Activated CD8-positive, alpha-beta memory T cell treated with anti-CD3 and anti-CD28 coated beads, Interleukin-2, amount 10 ng/mL, durations not matched to agents 7 days and 5 days (primary cell): ENCODE results near the gene SEMA4G. TPM values are rescaled to one million over a fixed set of nuclear protein-coding genes. Genes with fewer than 3 reads are reported as not detected.
"Not testable (repeated sequence)": the region's sequence is repeated elsewhere in the genome, so short reads cannot be mapped to it uniquely, and the experiment has no call there.

Experiments
- ATAC-seq: fragments of 150-1000 bp; cut with Tn5 transposase; one replicate; pipeline ENCODE4 v1.10.0; 2021; ENCODE audit warnings: moderate library complexity
- CTCF ChIA-PET: fragments of 350-600 bp; sonication (Branson Sonifier 250); formaldehyde crosslinking; loops from one replicate; lab custom pipeline; 2021; ENCODE audit warnings: antibody characterized with exemption; lab: Charles Lee
- DNase-seq: peaks from one replicate; pipeline ENCODE4 v3.0.0-alpha.2; 2020
- H3K27ac Mint-ChIP-seq: one replicate; pipeline ENCODE4 v1.8.0; 2021; ENCODE audit warnings: mild to moderate bottlenecking, mixed read lengths
- H3K27me3 Mint-ChIP-seq: one replicate; pipeline ENCODE4 v1.8.0; 2021; ENCODE audit warnings: mixed read lengths
- H3K36me3 Mint-ChIP-seq: one replicate; pipeline ENCODE4 v1.8.0; 2021; ENCODE audit warnings: mild to moderate bottlenecking, mixed read lengths
- H3K4me1 Mint-ChIP-seq: one replicate; pipeline ENCODE4 v1.8.0; 2021; ENCODE audit warnings: mixed read lengths
- H3K4me3 Mint-ChIP-seq: one replicate; pipeline ENCODE4 v1.8.0; 2021; ENCODE audit warnings: mild to moderate bottlenecking, moderate library complexity, mixed read lengths
- H3K9me3 Mint-ChIP-seq: one replicate; pipeline ENCODE4 v1.8.0; 2022; ENCODE audit warnings: low read depth, mixed read lengths
- total RNA-seq, 2 experiments: library from RNA; stranded (reverse); gene quantifications; one replicate each; pipeline ENCODE4 v1.2.3, GENCODE V29; 2021

SEMA4G gene
- total RNA-seq, 2 experiments from 2014 or later: 0.26 to 0.45 TPM

GRCh38 chr10:100975397-100975796 lies 6.1 kb downstream of the SEMA4G start:
- H3K27me3 Mint-ChIP-seq, DNase-seq, ATAC-seq, H3K4me3 Mint-ChIP-seq, H3K4me1 Mint-ChIP-seq, H3K27ac Mint-ChIP-seq, CTCF ChIA-PET, H3K36me3 Mint-ChIP-seq, H3K9me3 Mint-ChIP-seq: not testable (repeated sequence)

GRCh38 chr10:100976906-100977305 lies 7.6 kb downstream of the SEMA4G start:
- Mint-ChIP-seq H3K27me3 (no peaks in the 10 kb centered on the region), H3K4me3 (no peak overlapping the region), H3K36me3 (no peaks in the 10 kb centered on the region), H3K27ac (no peak overlapping the region), H3K4me1 (no peaks in the 10 kb centered on the region), H3K9me3 (no peaks in the 10 kb centered on the region)
- no peak for ATAC-seq
- DNase-seq: peak; percentile 23
- CTCF ChIA-PET: no interaction called here

GRCh38 chr10:100977436-100977835 lies 8.1 kb downstream of the SEMA4G start:
- CTCF ChIA-PET: no interaction called here
- no peak overlapping the region for H3K4me3 Mint-ChIP-seq
- DNase-seq: peak; percentile 16
- H3K36me3 Mint-ChIP-seq: no peaks in the 10 kb centered on the region
- ATAC-seq: no peak
- no peaks in the 10 kb centered on the region for H3K27me3 Mint-ChIP-seq
- no peaks in the 10 kb centered on the region for H3K9me3 Mint-ChIP-seq
- no peak overlapping the region for H3K27ac Mint-ChIP-seq
- no peaks in the 10 kb centered on the region for H3K4me1 Mint-ChIP-seq

- CTCF ChIA-PET: no interaction called here
- no peaks in the 10 kb centered on the region for H3K4me1 Mint-ChIP-seq
- DNase-seq (peak; percentile 34), ATAC-seq (no peak)
- H3K27me3 Mint-ChIP-seq: no peaks in the 10 kb centered on the region
- H3K9me3 Mint-ChIP-seq: no peaks in the 10 kb centered on the region
- H3K36me3 Mint-ChIP-seq: no peaks in the 10 kb centered on the region
- H3K27ac Mint-ChIP-seq: no peak overlapping the region
- H3K4me3 Mint-ChIP-seq: no peak overlapping the region
Measured at GRCh38 chr10:100978121-100978900, 9.0 kb downstream of the SEMA4G start.

- CTCF ChIA-PET: no interaction called here
- Mint-ChIP-seq H3K27me3 (no peaks in the 10 kb centered on the region), H3K36me3 (no peaks in the 10 kb centered on the region), H3K9me3 (no peaks in the 10 kb centered on the region), H3K4me3 (no peak overlapping the region), H3K4me1 (no peaks in the 10 kb centered on the region), H3K27ac (no peak overlapping the region)
- ATAC-seq: no peak
- DNase-seq: no peak
Measured at GRCh38 chr10:100978901-100979195, 9.5 kb downstream of the SEMA4G start.

- no peak overlapping the region for H3K27ac Mint-ChIP-seq
- no peak overlapping the region for H3K4me3 Mint-ChIP-seq
- CTCF ChIA-PET: no interaction called here
- no peaks in the 10 kb centered on the region for H3K9me3 Mint-ChIP-seq
- ATAC-seq (no peak), DNase-seq (no peak)
- no peaks in the 10 kb centered on the region for H3K4me1 Mint-ChIP-seq
- no peaks in the 10 kb centered on the region for H3K27me3 Mint-ChIP-seq
- H3K36me3 Mint-ChIP-seq: no peaks in the 10 kb centered on the region
Measured at GRCh38 chr10:100979791-100980272, 10.5 kb downstream of the SEMA4G start.

GRCh38 chr10:100980311-100980710 lies 11.0 kb downstream of the SEMA4G start:
- DNase-seq: peak; percentile 25
- H3K27ac Mint-ChIP-seq: no peak overlapping the region
- CTCF ChIA-PET: no interaction called here
- no peaks in the 10 kb centered on the region for H3K36me3 Mint-ChIP-seq
- ATAC-seq: no peak
- no peaks in the 10 kb centered on the region for H3K4me1 Mint-ChIP-seq
- no peaks in the 10 kb centered on the region for H3K27me3 Mint-ChIP-seq
- no peaks in the 10 kb centered on the region for H3K9me3 Mint-ChIP-seq
- no peak overlapping the region for H3K4me3 Mint-ChIP-seq

- Mint-ChIP-seq H3K27ac (no peak overlapping the region), H3K27me3 (no peaks in the 10 kb centered on the region), H3K4me1 (peaks cover 2% of the 10 kb centered on the region), H3K36me3 (no peaks in the 10 kb centered on the region), H3K4me3 (no peak overlapping the region), H3K9me3 (no peaks in the 10 kb centered on the region)
- CTCF ChIA-PET: interaction anchor here (1.0 to 1.1 kb wide), 2 partner anchors 17 to 33 kb away, joined by 5 to 6 read pairs; no protein-coding TSS in a partner anchor
- DNase-seq (peak; percentile 38), ATAC-seq (no peak)
Measured at GRCh38 chr10:100980711-100981110, 11.4 kb downstream of the SEMA4G start.

GRCh38 chr10:100981178-100981772 lies 12.0 kb downstream of the SEMA4G start:
- Mint-ChIP-seq H3K36me3 (no peaks in the 10 kb centered on the region), H3K9me3 (no peaks in the 10 kb centered on the region), H3K27me3 (no peaks in the 10 kb centered on the region), H3K27ac (no peak overlapping the region), H3K4me3 (no peak overlapping the region), H3K4me1 (peaks cover 8% of the 10 kb centered on the region)
- DNase-seq (no peak), ATAC-seq (no peak)
- CTCF ChIA-PET: interaction anchor here (1.0 to 1.1 kb wide), 2 partner anchors 17 to 33 kb away, joined by 5 to 6 read pairs; no protein-coding TSS in a partner anchor

GRCh38 chr10:100982916-100983830 lies 13.9 kb downstream of the SEMA4G start:
- Mint-ChIP-seq H3K36me3 (peaks cover 4% of the 10 kb centered on the region), H3K9me3 (no peaks in the 10 kb centered on the region), H3K4me1 (peaks cover 21% of the 10 kb centered on the region), H3K27ac (no peak overlapping the region), H3K4me3 (no peak overlapping the region), H3K27me3 (no peaks in the 10 kb centered on the region)
- ATAC-seq (no peak), DNase-seq (no peak)
- CTCF ChIA-PET: interaction anchor here (1.1 kb wide), 1 partner anchor 55 kb away, joined by 3 read pairs; no protein-coding TSS in a partner anchor

GRCh38 chr10:100983868-100984671 lies 14.8 kb downstream of the SEMA4G start:
- H3K4me1 Mint-ChIP-seq: peaks cover 25% of the 10 kb centered on the region
- no peak for DNase-seq

GRCh38 chr10:100984672-100985177 lies 15.4 kb downstream of the SEMA4G start:
- CTCF ChIA-PET: interaction anchor here (1.1 to 4.8 kb wide), 3 partner anchors 13 to 57 kb away, joined by 3 to 41 read pairs (median 12); no protein-coding TSS in a partner anchor
- Mint-ChIP-seq H3K27me3 (no peaks in the 10 kb centered on the region), H3K4me3 (no peak overlapping the region), H3K36me3 (peaks cover 4% of the 10 kb centered on the region), H3K27ac (no peak overlapping the region), H3K9me3 (no peaks in the 10 kb centered on the region), H3K4me1 (peaks cover 30% of the 10 kb centered on the region)
- no peak for ATAC-seq
- DNase-seq: no peak

More at GRCh38 chr10:100983868-100984671, 14.8 kb downstream of the SEMA4G start:
- Mint-ChIP-seq H3K27me3 (no peaks in the 10 kb centered on the region), H3K36me3 (peaks cover 4% of the 10 kb centered on the region), H3K9me3 (no peaks in the 10 kb centered on the region), H3K27ac (no peak overlapping the region), H3K4me3 (no peak overlapping the region)
- ATAC-seq: no peak
- CTCF ChIA-PET: interaction anchor here (1.1 kb wide), 1 partner anchor 56 kb away, joined by 3 read pairs; no protein-coding TSS in a partner anchor
